K562 (cell line): Measurements from ENCODE around the gene HSPA1B. TPM values are rescaled to one million over a fixed set of nuclear protein-coding genes. Genes with fewer than 3 reads are reported as not detected.

ENCODE experiments used
- FIP1L1 ChIP-seq: fragments of 200-400 bp; formaldehyde crosslinking; IDR thresholded peaks from 2 replicates; pipeline ENCODE4 v1.6.1; 2018; ENCODE audit warnings: mild to moderate bottlenecking, low read depth, low read length; ENCODE audit not compliant: poor library complexity, severe bottlenecking
- GATA2 ChIP-seq: sonication (generic); formaldehyde crosslinking; IDR thresholded peaks from 2 replicates; pipeline ENCODE4 v1.4.0; 2020; ENCODE audit warnings: mild to moderate bottlenecking, missing genetic modification reagents
- ILK ChIP-seq: fragments of 450-650 bp; IDR thresholded peaks from 2 replicates; pipeline ENCODE4 v1.6.1; 2016; ENCODE audit warnings: missing genetic modification characterization, low read depth, mild to moderate bottlenecking, missing compliant biosample characterization, moderate library complexity, borderline replicate concordance
- SMAD2 ChIP-seq: fragments of 150-350 bp; IDR thresholded peaks from 2 replicates; pipeline ENCODE4 v1.6.1; 2014; ENCODE audit warnings: low read depth, mild to moderate bottlenecking, low read length
- SMARCB1 ChIP-seq: IDR thresholded peaks from 2 replicates; pipeline ENCODE4 v1.6.1; 2011; ENCODE audit warnings: improper control_type of control experiment, low read depth; ENCODE audit not compliant: insufficient read length
- ZFP36 ChIP-seq: fragments of 150-350 bp; IDR thresholded peaks from 2 replicates; pipeline ENCODE4 v1.6.1; 2018; ENCODE audit warnings: low read length, low read depth; ENCODE audit not compliant: partially characterized antibody
- polyA plus RNA-seq, 8 experiments: library from polyadenylated mRNA; depleted of rRNA in 4 of 8; stranded (reverse) in 5 of 8; unstranded in 3 of 8; fragments of >200 nt; fragmentation: Nextera tagmentation in 2 of 8; fragmentation: Illumina TruSeq in 1 of 8; extraction: Ambion mirVana in 2 of 8; extraction: Trizol in 1 of 8; gene quantifications; 2 replicates each; pipeline versions ENCODE4 v1.2.1 to v1.2.3, GENCODE V29; 2011 to 2014; ENCODE audit warnings: inconsistent platforms in 1 of 8, missing spikeins in 1 of 8
- total RNA-seq, 7 experiments: library from RNA; depleted of rRNA in 6 of 7; stranded (reverse); fragments of >200 nt in 6 of 7; fragmentation: Illumina TruSeq in 2 of 7; extraction: Trizol in 2 of 7; gene quantifications; 2 replicates each; pipeline versions ENCODE4 v1.2.1 to v1.2.3, GENCODE V29; 2011 to 2021; ENCODE audit warnings: low replicate concordance in 1 of 7
- TF ChIP-seq, protein P1 (sequence below): sonication (generic); formaldehyde crosslinking; IDR thresholded peaks from 2 replicates; pipeline ENCODE4 v1.8.0; 2023; ENCODE audit warnings: mild to moderate bottlenecking, missing genetic modification reagents
- TF ChIP-seq, protein P2 (sequence below): IDR thresholded peaks from 2 replicates; pipeline ENCODE4 v1.6.1; 2014; ENCODE audit warnings: antibody characterized with exemption
- TF ChIP-seq, protein P3 (sequence below), 2 experiments: IDR thresholded peaks; 2 replicates each; pipeline ENCODE4 v1.6.1; 2011; ENCODE audit warnings: borderline replicate concordance in 1 of 2, control low read depth in 1 of 2, low read depth in 1 of 2, low read length in 1 of 2, mild to moderate bottlenecking in 1 of 2, mixed read lengths in 1 of 2, moderate library complexity in 1 of 2; ENCODE audit not compliant: insufficient read depth in 1 of 2, insufficient read length in 1 of 2, poor library complexity in 1 of 2, severe bottlenecking in 1 of 2; ENCODE audit errors: extremely low read depth in 1 of 2
- TF ChIP-seq, protein P4 (sequence below): sonication (generic); formaldehyde crosslinking; IDR thresholded peaks from 2 replicates; pipeline ENCODE4 v1.8.1; 2023; ENCODE audit warnings: mild to moderate bottlenecking, missing genetic modification reagents
- TF ChIP-seq, protein P5 (sequence below): sonication (generic); formaldehyde crosslinking; IDR thresholded peaks from 2 replicates; pipeline ENCODE4 v1.8.0; 2022; ENCODE audit warnings: missing genetic modification reagents, mild to moderate bottlenecking, borderline replicate concordance
- TF ChIP-seq, protein P6 (sequence below): fragments of 450-650 bp; IDR thresholded peaks from 2 replicates; pipeline ENCODE4 v1.6.1; 2018; ENCODE audit warnings: mild to moderate bottlenecking, low read depth; ENCODE audit not compliant: partially characterized antibody

HSPA1B gene
- total and polyA plus RNA-seq, 9 of the 15 experiments (the other 6 are each of a cell fraction or from before 2014, with no cell fraction given): 0.27 to 227 (median 51.2) TPM

DNA sequence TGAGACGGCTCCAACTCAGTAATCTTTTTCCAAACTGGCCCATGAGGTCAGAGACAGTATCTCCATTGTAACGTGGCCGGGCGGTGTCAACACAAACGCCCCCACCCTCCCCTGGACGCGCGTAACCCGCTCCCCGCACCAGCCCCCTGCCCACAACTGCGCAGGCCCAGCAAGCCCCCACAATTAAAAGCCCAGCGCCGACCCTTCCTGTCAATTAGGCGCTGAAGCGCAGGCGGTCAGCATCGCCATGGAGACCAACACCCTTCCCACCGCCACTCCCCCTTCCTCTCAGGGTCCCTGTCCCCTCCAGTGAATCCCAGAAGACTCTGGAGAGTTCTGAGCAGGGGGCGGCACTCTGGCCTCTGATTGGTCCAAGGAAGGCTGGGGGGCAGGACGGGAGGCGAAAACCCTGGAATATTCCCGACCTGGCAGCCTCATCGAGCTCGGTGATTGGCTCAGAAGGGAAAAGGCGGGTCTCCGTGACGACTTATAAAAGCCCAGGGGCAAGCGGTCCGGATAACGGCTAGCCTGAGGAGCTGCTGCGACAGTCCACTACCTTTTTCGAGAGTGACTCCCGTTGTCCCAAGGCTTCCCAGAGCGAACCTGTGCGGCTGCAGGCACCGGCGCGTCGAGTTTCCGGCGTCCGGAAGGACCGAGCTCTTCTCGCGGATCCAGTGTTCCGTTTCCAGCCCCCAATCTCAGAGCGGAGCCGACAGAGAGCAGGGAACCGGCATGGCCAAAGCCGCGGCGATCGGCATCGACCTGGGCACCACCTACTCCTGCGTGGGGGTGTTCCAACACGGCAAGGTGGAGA is 12.3 kb upstream of the HSPA1B start, which contains the start of the genes HSPA1A and HSPA1L (continued):
- TF ChIP-seq, protein P1, sequence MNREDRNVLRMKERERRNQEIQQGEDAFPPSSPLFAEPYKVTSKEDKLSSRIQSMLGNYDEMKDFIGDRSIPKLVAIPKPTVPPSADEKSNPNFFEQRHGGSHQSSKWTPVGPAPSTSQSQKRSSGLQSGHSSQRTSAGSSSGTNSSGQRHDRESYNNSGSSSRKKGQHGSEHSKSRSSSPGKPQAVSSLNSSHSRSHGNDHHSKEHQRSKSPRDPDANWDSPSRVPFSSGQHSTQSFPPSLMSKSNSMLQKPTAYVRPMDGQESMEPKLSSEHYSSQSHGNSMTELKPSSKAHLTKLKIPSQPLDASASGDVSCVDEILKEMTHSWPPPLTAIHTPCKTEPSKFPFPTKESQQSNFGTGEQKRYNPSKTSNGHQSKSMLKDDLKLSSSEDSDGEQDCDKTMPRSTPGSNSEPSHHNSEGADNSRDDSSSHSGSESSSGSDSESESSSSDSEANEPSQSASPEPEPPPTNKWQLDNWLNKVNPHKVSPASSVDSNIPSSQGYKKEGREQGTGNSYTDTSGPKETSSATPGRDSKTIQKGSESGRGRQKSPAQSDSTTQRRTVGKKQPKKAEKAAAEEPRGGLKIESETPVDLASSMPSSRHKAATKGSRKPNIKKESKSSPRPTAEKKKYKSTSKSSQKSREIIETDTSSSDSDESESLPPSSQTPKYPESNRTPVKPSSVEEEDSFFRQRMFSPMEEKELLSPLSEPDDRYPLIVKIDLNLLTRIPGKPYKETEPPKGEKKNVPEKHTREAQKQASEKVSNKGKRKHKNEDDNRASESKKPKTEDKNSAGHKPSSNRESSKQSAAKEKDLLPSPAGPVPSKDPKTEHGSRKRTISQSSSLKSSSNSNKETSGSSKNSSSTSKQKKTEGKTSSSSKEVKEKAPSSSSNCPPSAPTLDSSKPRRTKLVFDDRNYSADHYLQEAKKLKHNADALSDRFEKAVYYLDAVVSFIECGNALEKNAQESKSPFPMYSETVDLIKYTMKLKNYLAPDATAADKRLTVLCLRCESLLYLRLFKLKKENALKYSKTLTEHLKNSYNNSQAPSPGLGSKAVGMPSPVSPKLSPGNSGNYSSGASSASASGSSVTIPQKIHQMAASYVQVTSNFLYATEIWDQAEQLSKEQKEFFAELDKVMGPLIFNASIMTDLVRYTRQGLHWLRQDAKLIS (CRISPR knock-in tag): peak; percentile 98
- TF ChIP-seq, protein P2, sequence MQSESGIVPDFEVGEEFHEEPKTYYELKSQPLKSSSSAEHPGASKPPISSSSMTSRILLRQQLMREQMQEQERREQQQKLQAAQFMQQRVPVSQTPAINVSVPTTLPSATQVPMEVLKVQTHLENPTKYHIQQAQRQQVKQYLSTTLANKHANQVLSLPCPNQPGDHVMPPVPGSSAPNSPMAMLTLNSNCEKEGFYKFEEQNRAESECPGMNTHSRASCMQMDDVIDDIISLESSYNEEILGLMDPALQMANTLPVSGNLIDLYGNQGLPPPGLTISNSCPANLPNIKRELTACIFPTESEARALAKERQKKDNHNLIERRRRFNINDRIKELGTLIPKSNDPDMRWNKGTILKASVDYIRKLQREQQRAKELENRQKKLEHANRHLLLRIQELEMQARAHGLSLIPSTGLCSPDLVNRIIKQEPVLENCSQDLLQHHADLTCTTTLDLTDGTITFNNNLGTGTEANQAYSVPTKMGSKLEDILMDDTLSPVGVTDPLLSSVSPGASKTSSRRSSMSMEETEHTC: 0 out of 2 replicates have a peak, but pooled peaks have one; percentile 32
- peak; percentile 84 for TF ChIP-seq FIP1L1
- no peak for TF ChIP-seq GATA2 (CRISPR knock-in tag)
- no peak for TF ChIP-seq SMARCB1
- TF ChIP-seq, protein P3, sequence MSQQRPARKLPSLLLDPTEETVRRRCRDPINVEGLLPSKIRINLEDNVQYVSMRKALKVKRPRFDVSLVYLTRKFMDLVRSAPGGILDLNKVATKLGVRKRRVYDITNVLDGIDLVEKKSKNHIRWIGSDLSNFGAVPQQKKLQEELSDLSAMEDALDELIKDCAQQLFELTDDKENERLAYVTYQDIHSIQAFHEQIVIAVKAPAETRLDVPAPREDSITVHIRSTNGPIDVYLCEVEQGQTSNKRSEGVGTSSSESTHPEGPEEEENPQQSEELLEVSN (IDR thresholded peaks at IDR 0.05; ENCODE audit: borderline replicate concordance in 1 of 2, extremely low read depth in 1 of 2, insufficient read depth in 1 of 2, insufficient read length in 1 of 2, low read depth in 1 of 2, low read length in 1 of 2, poor library complexity in 1 of 2, severe bottlenecking in 1 of 2): peak in 1 of 2 experiments; percentile 34
- TF ChIP-seq, protein P4, sequence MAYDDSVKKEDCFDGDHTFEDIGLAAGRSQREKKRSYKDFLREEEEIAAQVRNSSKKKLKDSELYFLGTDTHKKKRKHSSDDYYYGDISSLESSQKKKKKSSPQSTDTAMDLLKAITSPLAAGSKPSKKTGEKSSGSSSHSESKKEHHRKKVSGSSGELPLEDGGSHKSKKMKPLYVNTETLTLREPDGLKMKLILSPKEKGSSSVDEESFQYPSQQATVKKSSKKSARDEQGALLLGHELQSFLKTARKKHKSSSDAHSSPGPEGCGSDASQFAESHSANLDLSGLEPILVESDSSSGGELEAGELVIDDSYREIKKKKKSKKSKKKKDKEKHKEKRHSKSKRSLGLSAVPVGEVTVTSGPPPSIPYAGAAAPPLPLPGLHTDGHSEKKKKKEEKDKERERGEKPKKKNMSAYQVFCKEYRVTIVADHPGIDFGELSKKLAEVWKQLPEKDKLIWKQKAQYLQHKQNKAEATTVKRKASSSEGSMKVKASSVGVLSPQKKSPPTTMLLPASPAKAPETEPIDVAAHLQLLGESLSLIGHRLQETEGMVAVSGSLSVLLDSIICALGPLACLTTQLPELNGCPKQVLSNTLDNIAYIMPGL (CRISPR knock-in tag): no peak
- no peak for TF ChIP-seq ILK (tag)
- no peak for TF ChIP-seq SMAD2
- TF ChIP-seq, protein P5, sequence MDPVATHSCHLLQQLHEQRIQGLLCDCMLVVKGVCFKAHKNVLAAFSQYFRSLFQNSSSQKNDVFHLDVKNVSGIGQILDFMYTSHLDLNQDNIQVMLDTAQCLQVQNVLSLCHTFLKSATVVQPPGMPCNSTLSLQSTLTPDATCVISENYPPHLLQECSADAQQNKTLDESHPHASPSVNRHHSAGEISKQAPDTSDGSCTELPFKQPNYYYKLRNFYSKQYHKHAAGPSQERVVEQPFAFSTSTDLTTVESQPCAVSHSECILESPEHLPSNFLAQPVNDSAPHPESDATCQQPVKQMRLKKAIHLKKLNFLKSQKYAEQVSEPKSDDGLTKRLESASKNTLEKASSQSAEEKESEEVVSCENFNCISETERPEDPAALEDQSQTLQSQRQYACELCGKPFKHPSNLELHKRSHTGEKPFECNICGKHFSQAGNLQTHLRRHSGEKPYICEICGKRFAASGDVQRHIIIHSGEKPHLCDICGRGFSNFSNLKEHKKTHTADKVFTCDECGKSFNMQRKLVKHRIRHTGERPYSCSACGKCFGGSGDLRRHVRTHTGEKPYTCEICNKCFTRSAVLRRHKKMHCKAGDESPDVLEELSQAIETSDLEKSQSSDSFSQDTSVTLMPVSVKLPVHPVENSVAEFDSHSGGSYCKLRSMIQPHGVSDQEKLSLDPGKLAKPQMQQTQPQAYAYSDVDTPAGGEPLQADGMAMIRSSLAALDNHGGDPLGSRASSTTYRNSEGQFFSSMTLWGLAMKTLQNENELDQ (CRISPR knock-in tag): no peak
- TF ChIP-seq ZFP36: no peak
- TF ChIP-seq, protein P6, sequence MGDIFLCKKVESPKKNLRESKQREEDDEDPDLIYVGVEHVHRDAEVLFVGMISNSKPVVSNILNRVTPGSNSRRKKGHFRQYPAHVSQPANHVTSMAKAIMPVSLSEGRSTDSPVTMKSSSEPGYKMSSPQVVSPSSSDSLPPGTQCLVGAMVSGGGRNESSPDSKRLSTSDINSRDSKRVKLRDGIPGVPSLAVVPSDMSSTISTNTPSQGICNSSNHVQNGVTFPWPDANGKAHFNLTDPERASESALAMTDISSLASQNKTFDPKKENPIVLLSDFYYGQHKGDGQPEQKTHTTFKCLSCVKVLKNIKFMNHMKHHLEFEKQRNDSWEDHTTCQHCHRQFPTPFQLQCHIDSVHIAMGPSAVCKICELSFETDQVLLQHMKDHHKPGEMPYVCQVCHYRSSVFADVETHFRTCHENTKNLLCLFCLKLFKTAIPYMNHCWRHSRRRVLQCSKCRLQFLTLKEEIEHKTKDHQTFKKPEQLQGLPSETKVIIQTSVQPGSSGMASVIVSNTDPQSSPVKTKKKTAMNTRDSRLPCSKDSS: no peak
